ENCODE measurements around the gene DNAJC5G.
"Not testable (repeated sequence)": the region's sequence is repeated elsewhere in the genome, so short reads cannot be mapped to it uniquely, and the experiment has no call there.

Gene DNAJC5G

GRCh38 chr2:27281855-27282559 lies 6.8 kb downstream of the DNAJC5G start, which contains the start of gene TRIM54:
TSS of gene TRIM54 (plus strand) at chr2:27282429. CDS start at chr2:27282732, 303 bp downstream.
- no peak for DNase-seq
- no peak for ATAC-seq

GRCh38 chr2:27282892-27283291 lies 7.7 kb downstream of the DNAJC5G start:
- DNase-seq (no peak), ATAC-seq (no peak)

GRCh38 chr2:27284996-27285395 lies 9.8 kb downstream of the DNAJC5G start:
- ATAC-seq (no peak), DNase-seq (no peak)

GRCh38 chr2:27285481-27285880 lies 10.2 kb downstream of the DNAJC5G start:
- ATAC-seq, result no peak
- DNase-seq, result no peak

- no peak for DNase-seq
- ATAC-seq, result no peak
These were observed 13.4 kb downstream of the DNAJC5G start for GRCh38 chr2:27288610-27289009.

GRCh38 chr2:27290549-27290948 lies 15.3 kb downstream of the DNAJC5G start:
- ATAC-seq, result no peak
- DNase-seq, result no peak

GRCh38 chr2:27291865-27292264 lies 16.6 kb downstream of the DNAJC5G start:
- no peak for DNase-seq

GRCh38 chr2:27294928-27295327 lies 19.7 kb downstream of the DNAJC5G start:
- DNase-seq (no peak), ATAC-seq (no peak)

More at GRCh38 chr2:27291865-27292264, 16.6 kb downstream of the DNAJC5G start:
- ATAC-seq, result no peak

GRCh38 chr2:27296481-27296880 lies 21.2 kb downstream of the DNAJC5G start:
- DNase-seq (no peak), ATAC-seq (no peak)

GRCh38 chr2:27297195-27297594 lies 22.0 kb downstream of the DNAJC5G start:
- ATAC-seq (no peak), DNase-seq (no peak)

- DNase-seq, result no peak
- ATAC-seq, result no peak
These were observed 23.3 kb downstream of the DNAJC5G start for GRCh38 chr2:27298391-27299080.

- ATAC-seq, DNase-seq: not testable (repeated sequence)
These were observed 25.4 kb downstream of the DNAJC5G start for GRCh38 chr2:27300606-27301005.

- DNase-seq (peak; percentile 50), ATAC-seq (peak; percentile 65)
These were observed 28.1 kb downstream of the DNAJC5G start for GRCh38 chr2:27303093-27304025.

- ATAC-seq, result no peak
- no peak for DNase-seq
These were observed 29.4 kb downstream of the DNAJC5G start for GRCh38 chr2:27304488-27305240.

- ATAC-seq (no peak), DNase-seq (no peak)
These were observed 30.3 kb downstream of the DNAJC5G start for GRCh38 chr2:27305516-27305915.

GRCh38 chr2:27306136-27306535 lies 30.9 kb downstream of the DNAJC5G start:
- ATAC-seq (peak; percentile 8), DNase-seq (no peak)

- DNase-seq (peak; percentile 56), ATAC-seq (peak; percentile 44)
These were observed 31.5 kb downstream of the DNAJC5G start for GRCh38 chr2:27306573-27307286.

GRCh38 chr2:27307287-27307544 lies 32.0 kb downstream of the DNAJC5G start:
- DNase-seq (no peak), ATAC-seq (no peak)

- no peak for ATAC-seq
- DNase-seq, result no peak
These were observed 32.5 kb downstream of the DNAJC5G start for GRCh38 chr2:27307545-27308358.

GRCh38 chr2:27308359-27308881 lies 33.2 kb downstream of the DNAJC5G start, which contains the start of gene UCN:
TSS of gene UCN (minus strand) at chr2:27308445. CDS start at chr2:27307895, 550 bp downstream.
- ATAC-seq (no peak), DNase-seq (no peak)

All from stimulated activated naive CD8-positive, alpha-beta T cell treated with anti-CD3 and anti-CD28 coated beads, Interleukin-15, Interleukin-2, amounts not matched to agents 100 U/mL and 50 U/mL, for 24 hours (primary cell).